ENCODE data around the gene SCYGR5. TPM values are rescaled to one million over a fixed set of nuclear protein-coding genes. Genes with fewer than 3 reads are reported as not detected.

Gene SCYGR5
- total RNA-seq, 3 donors from 2014 or later: not detected

GRCh38 chr2:227627769-227628168 lies 38.8 kb upstream of the SCYGR5 start:
- H3K27ac ChIP-seq: no peak overlapping the region
- intact Hi-C loops (cut with DNase I; ENCODE audit: low total_unique reads): no loop called here
- no peak for DNase-seq (ENCODE audit: low spot score in 2 of 2)
- H3K4me3 ChIP-seq: no peak overlapping the region
- no peaks in the 10 kb centered on the region for H3K27me3 ChIP-seq
- TF ChIP-seq POLR2A (IDR thresholded peaks at IDR 0.05) (no peak), CTCF (IDR thresholded peaks at IDR 0.05) (no peak), POLR2AphosphoS5 (IDR thresholded peaks at IDR 0.05) (no peak)
- H3K9me3 ChIP-seq: no peaks in the 10 kb centered on the region
- no peaks in the 10 kb centered on the region for H3K4me1 ChIP-seq
- no peaks in the 10 kb centered on the region for H3K36me3 ChIP-seq

- no peak overlapping the region for H3K27ac ChIP-seq
- H3K4me1 ChIP-seq: no peaks in the 10 kb centered on the region
- TF ChIP-seq POLR2A (IDR thresholded peaks at IDR 0.05) (no peak), CTCF (IDR thresholded peaks at IDR 0.05) (no peak)
- no peak overlapping the region for H3K4me3 ChIP-seq
- H3K9me3 ChIP-seq: no peaks in the 10 kb centered on the region
- intact Hi-C loops (cut with DNase I; ENCODE audit: low total_unique reads): no loop called here
- H3K36me3 ChIP-seq: no peaks in the 10 kb centered on the region
- H3K27me3 ChIP-seq: no peaks in the 10 kb centered on the region
- no peak for DNase-seq (ENCODE audit: low spot score in 2 of 2)
These were observed 37.2 kb upstream of the SCYGR5 start for GRCh38 chr2:227629435-227629834.

GRCh38 chr2:227630322-227630721 lies 36.3 kb upstream of the SCYGR5 start:
- TF ChIP-seq POLR2AphosphoS5 (IDR thresholded peaks at IDR 0.05): no peak
- no peak for TF ChIP-seq CTCF (IDR thresholded peaks at IDR 0.05)
- TF ChIP-seq POLR2A (IDR thresholded peaks at IDR 0.05): no peak
- no peak overlapping the region for H3K4me3 ChIP-seq
- no peak for DNase-seq (ENCODE audit: low spot score in 2 of 2)
- no peaks in the 10 kb centered on the region for H3K9me3 ChIP-seq
- no peak overlapping the region for H3K27ac ChIP-seq
- no peaks in the 10 kb centered on the region for H3K27me3 ChIP-seq
- intact Hi-C loops (cut with DNase I; ENCODE audit: low total_unique reads): no loop called here
- no peaks in the 10 kb centered on the region for H3K4me1 ChIP-seq
- no peaks in the 10 kb centered on the region for H3K36me3 ChIP-seq

GRCh38 chr2:227632827-227633226 lies 33.8 kb upstream of the SCYGR5 start:
- intact Hi-C loops (cut with DNase I; ENCODE audit: low total_unique reads): no loop called here
- Histone ChIP-seq H3K27ac (no peak overlapping the region), H3K4me1 (no peaks in the 10 kb centered on the region), H3K4me3 (no peak overlapping the region), H3K27me3 (no peaks in the 10 kb centered on the region), H3K36me3 (no peaks in the 10 kb centered on the region), H3K9me3 (no peaks in the 10 kb centered on the region)
- DNase-seq (ENCODE audit: low spot score in 2 of 2): no peak
- TF ChIP-seq POLR2AphosphoS5 (IDR thresholded peaks at IDR 0.05): no peak
- no peak for TF ChIP-seq POLR2A (IDR thresholded peaks at IDR 0.05)
- no peak for TF ChIP-seq CTCF (IDR thresholded peaks at IDR 0.05)

GRCh38 chr2:227634201-227634600 lies 32.4 kb upstream of the SCYGR5 start:
- intact Hi-C loops (cut with DNase I; ENCODE audit: low total_unique reads): no loop called here
- DNase-seq (ENCODE audit: low spot score in 2 of 2): no peak
- Histone ChIP-seq H3K27me3 (no peaks in the 10 kb centered on the region), H3K27ac (no peak overlapping the region), H3K36me3 (no peaks in the 10 kb centered on the region), H3K4me1 (no peaks in the 10 kb centered on the region), H3K4me3 (no peak overlapping the region), H3K9me3 (no peaks in the 10 kb centered on the region)
- TF ChIP-seq CTCF (IDR thresholded peaks at IDR 0.05) (no peak), POLR2A (IDR thresholded peaks at IDR 0.05) (no peak), POLR2AphosphoS5 (IDR thresholded peaks at IDR 0.05) (no peak)
